ENCODE measurements around the gene PRKAR2B.

Gene PRKAR2B

DNA sequence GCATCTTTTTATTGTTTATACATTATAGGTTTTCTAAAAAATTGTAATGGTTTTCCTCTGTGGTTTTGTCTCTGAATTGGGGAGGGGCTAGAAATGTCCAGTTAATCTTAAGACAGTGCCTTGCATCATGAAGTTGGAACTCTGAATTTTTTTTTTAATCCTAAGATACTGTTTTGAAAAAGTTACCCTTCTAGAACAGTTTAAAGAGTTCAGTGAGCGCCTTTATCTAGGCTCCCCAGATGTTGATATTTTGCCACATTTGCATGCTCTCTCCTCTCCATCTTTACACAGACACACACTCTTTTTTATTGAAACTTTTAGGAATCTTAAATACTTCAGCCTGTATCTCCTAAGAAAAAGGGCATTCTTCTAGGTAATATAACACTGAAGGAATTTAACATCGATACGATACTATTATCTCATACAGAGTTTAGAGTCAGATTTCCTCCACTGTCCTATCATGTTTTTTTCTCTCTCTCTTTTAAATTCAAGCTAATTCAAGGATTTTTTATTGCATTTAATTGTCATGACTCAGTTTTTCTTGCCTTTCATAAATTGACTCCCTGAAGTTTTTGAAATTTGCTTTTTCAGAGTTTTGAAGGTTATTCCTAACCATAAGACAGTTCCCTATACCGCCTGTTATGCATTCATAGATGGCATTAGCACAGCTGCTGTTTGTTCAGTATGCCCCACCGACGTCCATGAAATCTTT is 31.5 kb downstream of the PRKAR2B start:
- H3K4me3 ChIP-seq = no peak overlapping the region
- H3K9ac ChIP-seq = no peak overlapping the region
- no peaks in the 10 kb centered on the region for H3K4me1 ChIP-seq
- H3K9me3 ChIP-seq = no peaks in the 10 kb centered on the region
- no peaks in the 10 kb centered on the region for H4K20me1 ChIP-seq
- TF ChIP-seq Cebpa-rat (IDR thresholded peaks at IDR 0.05) = no peak
- no peak overlapping the region for H3K4me2 ChIP-seq
- H3K27ac ChIP-seq = no peak overlapping the region
- H3K27me3 ChIP-seq = no peaks in the 10 kb centered on the region
- no peaks in the 10 kb centered on the region for H3K36me3 ChIP-seq

DNA sequence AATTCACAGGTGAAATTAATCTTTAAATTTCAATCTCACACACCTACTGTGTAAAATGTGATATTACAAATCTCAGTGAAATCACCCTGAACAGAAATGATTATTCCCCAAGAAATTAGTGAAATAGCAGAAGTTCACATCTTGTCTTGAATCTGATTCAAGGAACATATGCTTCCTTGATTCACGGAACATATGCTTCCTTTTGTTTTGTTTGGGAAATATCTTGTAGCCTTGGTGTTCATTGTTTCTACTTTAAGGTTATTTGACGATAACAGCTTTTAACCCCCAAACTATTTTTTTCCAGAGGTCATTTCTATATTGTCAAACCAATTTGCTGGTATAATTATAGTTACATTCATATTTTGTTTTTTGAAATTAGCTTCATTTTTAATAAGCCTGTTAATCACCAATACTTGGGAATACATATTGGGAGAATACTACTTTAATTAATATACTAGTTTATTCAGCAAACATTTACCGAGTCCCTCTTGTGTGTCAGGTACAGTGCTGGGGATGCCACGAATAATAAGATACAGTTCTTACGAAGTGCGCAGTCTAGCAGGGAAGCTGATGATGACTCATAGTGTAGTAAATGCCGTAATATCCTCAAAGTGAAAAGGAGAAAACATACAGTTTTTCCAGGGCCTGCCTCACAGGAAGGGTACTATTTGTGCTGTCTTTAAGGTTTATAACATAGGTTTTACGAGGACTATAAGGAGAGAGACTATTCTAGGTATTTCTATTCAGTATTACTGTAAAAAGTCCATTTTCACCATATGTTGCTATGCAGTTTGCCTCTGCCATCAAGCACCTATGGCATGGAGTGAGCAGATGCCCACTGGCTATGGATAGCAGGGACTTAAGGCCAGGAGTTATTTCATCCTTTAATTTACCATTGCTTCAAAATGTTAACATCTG is 32.5 kb downstream of the PRKAR2B start:
- Histone ChIP-seq H3K4me3 (no peak overlapping the region), H3K9ac (no peak overlapping the region), H3K4me1 (no peaks in the 10 kb centered on the region), H3K27me3 (no peaks in the 10 kb centered on the region), H3K36me3 (no peaks in the 10 kb centered on the region), H3K4me2 (no peak overlapping the region), H4K20me1 (no peaks in the 10 kb centered on the region), H3K27ac (no peak overlapping the region), H3K9me3 (no peaks in the 10 kb centered on the region)
- TF ChIP-seq Cebpa-rat (IDR thresholded peaks at IDR 0.05) = no peak

- Histone ChIP-seq H3K4me2 (no peak overlapping the region), H3K9me3 (no peaks in the 10 kb centered on the region), H4K20me1 (no peaks in the 10 kb centered on the region), H3K27me3 (no peaks in the 10 kb centered on the region), H3K9ac (no peak overlapping the region), H3K36me3 (no peaks in the 10 kb centered on the region), H3K4me1 (no peaks in the 10 kb centered on the region), H3K27ac (no peak overlapping the region), H3K4me3 (no peak overlapping the region)
- no peak for TF ChIP-seq Cebpa-rat (IDR thresholded peaks at IDR 0.05)
These were observed 33.4 kb downstream of the PRKAR2B start for GRCh38 chr7:107077699-107078516.

DNA sequence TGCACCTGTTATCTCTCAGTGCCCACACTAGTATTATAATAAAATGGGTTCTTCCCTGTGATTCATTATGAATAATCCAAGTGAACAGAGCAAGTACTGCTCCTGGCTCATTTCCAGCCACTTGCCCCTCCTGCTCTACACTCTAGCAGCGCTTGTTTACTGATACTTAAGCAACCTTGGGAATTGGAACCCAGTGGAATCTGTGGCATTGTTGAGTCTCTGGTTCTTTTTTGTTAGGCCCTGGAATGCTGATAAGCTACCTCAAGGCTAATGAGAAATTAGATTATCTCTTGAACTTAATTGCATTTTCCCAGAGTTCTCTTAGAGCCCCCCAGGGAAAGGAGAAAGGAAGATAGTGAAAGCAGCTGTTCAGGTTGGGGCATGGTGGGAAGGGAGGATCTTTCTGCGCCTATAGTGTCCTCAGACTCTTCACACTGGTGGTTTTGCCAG is 34.0 kb downstream of the PRKAR2B start:
- Histone ChIP-seq H3K9me3 (no peaks in the 10 kb centered on the region), H3K27me3 (no peaks in the 10 kb centered on the region), H3K4me3 (no peak overlapping the region), H3K4me1 (no peaks in the 10 kb centered on the region), H3K4me2 (no peak overlapping the region), H3K9ac (no peak overlapping the region), H4K20me1 (no peaks in the 10 kb centered on the region), H3K36me3 (no peaks in the 10 kb centered on the region), H3K27ac (no peak overlapping the region)
- TF ChIP-seq Cebpa-rat (IDR thresholded peaks at IDR 0.05) = no peak

DNA sequence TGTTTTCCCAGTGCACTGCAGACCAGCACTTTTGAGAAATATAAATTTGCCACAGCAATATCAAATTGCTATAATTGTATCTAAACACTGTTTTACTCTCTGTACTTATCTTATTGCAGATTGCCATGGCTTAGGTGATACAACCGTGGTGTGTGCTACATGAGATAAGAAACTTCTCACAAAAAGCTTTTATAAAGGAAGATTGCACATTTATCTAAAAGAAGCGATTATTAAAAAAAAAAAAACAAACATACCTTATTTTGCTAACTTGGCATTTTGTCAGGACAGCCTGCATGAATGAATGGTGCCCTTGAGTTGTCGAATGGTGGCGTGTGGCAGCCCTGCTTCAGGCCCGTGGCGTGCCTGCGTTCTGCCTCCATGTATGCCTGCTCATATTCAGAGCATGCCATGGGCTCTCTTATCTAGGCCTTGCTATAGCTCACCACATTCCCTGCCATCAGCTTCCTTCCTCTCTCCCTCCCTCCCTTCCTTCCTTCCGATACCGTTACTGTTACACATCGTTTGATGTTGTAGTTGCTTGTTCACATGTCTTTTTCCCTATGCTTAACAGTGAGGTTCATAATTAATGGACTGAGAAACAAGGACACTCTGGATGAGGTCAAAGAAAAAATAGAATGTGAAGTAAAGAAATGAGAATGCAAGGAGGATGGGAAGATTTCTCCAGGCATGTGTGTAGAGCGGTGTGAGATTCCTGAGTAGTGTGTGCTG is 34.9 kb downstream of the PRKAR2B start:
- H3K4me3 ChIP-seq = no peak overlapping the region
- H3K27ac ChIP-seq = no peak overlapping the region
- no peaks in the 10 kb centered on the region for H3K27me3 ChIP-seq
- no peaks in the 10 kb centered on the region for H4K20me1 ChIP-seq
- no peaks in the 10 kb centered on the region for H3K9me3 ChIP-seq
- TF ChIP-seq Cebpa-rat (IDR thresholded peaks at IDR 0.05) = no peak
- H3K9ac ChIP-seq = no peak overlapping the region
- H3K36me3 ChIP-seq = no peaks in the 10 kb centered on the region
- no peaks in the 10 kb centered on the region for H3K4me1 ChIP-seq
- no peak overlapping the region for H3K4me2 ChIP-seq

DNA sequence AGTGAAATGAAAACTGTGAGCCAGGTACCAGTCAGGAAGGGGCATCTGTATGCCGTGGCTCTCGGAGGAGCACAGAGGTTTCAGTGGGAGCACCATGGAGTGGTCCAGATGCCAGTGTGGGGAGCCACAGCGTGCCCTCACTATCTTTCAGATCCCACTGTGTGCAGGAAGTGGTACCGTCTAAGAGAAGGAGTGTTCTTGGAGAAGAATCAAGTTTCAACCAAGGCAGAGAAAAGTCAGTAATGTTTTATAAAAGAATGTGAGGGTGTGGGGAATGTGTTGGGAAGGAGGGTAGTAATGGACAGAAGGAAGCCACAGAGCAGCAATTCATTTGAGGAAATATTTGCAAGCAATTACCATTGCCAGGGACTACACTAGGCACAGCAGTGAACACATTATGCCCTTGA is 35.6 kb downstream of the PRKAR2B start:
- Histone ChIP-seq H3K27ac (no peak overlapping the region), H3K9me3 (no peaks in the 10 kb centered on the region), H3K9ac (no peak overlapping the region), H3K4me2 (no peak overlapping the region), H3K4me3 (no peak overlapping the region), H4K20me1 (no peaks in the 10 kb centered on the region), H3K27me3 (no peaks in the 10 kb centered on the region), H3K36me3 (no peaks in the 10 kb centered on the region), H3K4me1 (no peaks in the 10 kb centered on the region)
- TF ChIP-seq Cebpa-rat (IDR thresholded peaks at IDR 0.05) = no peak

DNA sequence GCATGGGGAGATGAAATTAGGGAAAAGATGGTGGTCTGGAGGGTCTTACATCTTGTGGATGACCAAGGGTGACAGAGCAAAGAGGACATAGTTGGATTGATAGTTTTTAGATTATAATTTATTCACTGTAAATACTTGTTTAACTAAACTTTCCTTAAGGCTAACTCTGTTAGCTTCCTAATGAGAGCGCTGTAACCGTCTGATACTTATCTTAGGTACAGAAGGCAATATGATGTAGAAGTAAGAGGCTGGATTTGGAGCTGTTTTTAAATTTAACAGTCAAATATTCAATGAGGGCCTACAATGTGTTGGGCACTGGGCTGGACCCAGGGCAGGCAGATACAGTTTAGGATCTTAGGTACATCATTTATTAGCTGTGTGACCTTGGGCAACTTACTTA is 36.0 kb downstream of the PRKAR2B start:
- Histone ChIP-seq H3K9ac (no peak overlapping the region), H3K4me2 (no peak overlapping the region)

DNA sequence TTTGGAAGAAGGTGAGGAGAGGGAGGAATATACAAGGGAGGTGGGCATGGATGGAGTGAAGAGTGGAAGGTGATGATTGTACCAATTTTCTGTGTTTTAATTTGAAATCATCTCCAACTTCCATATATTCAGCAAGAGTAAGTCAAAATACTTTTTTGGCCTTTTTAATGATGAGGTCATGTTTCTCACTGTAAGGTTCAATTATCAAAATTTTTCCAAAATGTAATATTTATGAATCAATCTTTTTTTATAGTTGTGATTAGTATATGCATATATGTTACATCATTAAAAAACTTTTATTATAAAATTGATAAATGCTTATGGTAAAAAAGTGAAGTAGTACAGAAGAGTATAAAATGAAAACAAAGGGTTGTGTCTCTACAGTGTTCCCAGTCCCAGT is 40.7 kb downstream of the PRKAR2B start:
- no peaks in the 10 kb centered on the region for H3K9me3 ChIP-seq
- H4K20me1 ChIP-seq = no peaks in the 10 kb centered on the region
- no peak overlapping the region for H3K27ac ChIP-seq
- no peak overlapping the region for H3K9ac ChIP-seq
- H3K4me2 ChIP-seq = no peak overlapping the region
- H3K27me3 ChIP-seq = no peaks in the 10 kb centered on the region
- H3K4me1 ChIP-seq = no peaks in the 10 kb centered on the region
- no peak for TF ChIP-seq Cebpa-rat (IDR thresholded peaks at IDR 0.05)
- H3K4me3 ChIP-seq = no peak overlapping the region
- H3K36me3 ChIP-seq = no peaks in the 10 kb centered on the region

More for the DNA sequence above, 36.0 kb downstream of the PRKAR2B start:
- Histone ChIP-seq H3K9me3 (no peaks in the 10 kb centered on the region), H3K4me3 (no peak overlapping the region), H4K20me1 (no peaks in the 10 kb centered on the region), H3K27ac (no peak overlapping the region), H3K36me3 (no peaks in the 10 kb centered on the region), H3K4me1 (no peaks in the 10 kb centered on the region), H3K27me3 (no peaks in the 10 kb centered on the region)
- no peak for TF ChIP-seq Cebpa-rat (IDR thresholded peaks at IDR 0.05)

DNA sequence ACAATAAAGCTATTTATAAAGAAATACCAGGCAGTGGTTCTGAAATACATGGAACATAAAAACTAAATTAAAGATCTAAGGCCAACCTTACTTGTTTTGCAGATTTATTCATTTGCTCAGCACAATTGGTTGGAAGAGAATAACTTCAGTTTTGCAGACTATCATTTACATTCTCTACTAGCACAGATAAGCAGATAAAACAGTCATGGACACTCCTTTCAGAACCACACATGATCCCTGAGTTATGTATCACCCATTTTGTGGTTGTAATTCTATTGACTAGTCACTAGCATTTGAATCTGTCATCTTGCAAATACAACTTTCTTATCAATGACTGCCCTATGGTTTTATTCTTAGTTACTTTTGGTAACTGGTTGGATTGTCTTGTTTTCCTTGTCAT is 45.1 kb downstream of the PRKAR2B start:
- H3K27ac ChIP-seq = no peak overlapping the region
- no peaks in the 10 kb centered on the region for H4K20me1 ChIP-seq
- TF ChIP-seq Cebpa-rat (IDR thresholded peaks at IDR 0.05) = no peak
- H3K4me2 ChIP-seq = no peak overlapping the region
- H3K4me1 ChIP-seq = no peaks in the 10 kb centered on the region
- H3K27me3 ChIP-seq = no peaks in the 10 kb centered on the region
- H3K4me3 ChIP-seq = no peak overlapping the region
- H3K9me3 ChIP-seq = no peaks in the 10 kb centered on the region
- H3K36me3 ChIP-seq = no peaks in the 10 kb centered on the region
- H3K9ac ChIP-seq = no peak overlapping the region
